Myocyte (in vitro differentiated cells): ENCODE results near the gene ISCU. TPM values are rescaled to one million over a fixed set of nuclear protein-coding genes. Genes with fewer than 3 reads are reported as not detected.
"Not testable (repeated sequence)": the region's sequence is repeated elsewhere in the genome, so short reads cannot be mapped to it uniquely, and the experiment has no call there.

Experiments
- DNase-seq: peaks from one replicate; pipeline ENCODE4 v3.0.0-alpha.2; 2012; ENCODE audit warnings: low read depth
- total RNA-seq: library from RNA; depleted of rRNA; stranded (reverse); fragments of >200 nt; gene quantifications from 2 replicates; pipeline ENCODE4 v1.2.3, GENCODE V29; 2014

The ISCU gene
- total RNA-seq, 1 donor from 2014 or later = 129 TPM

- no peak for DNase-seq
These were observed 6.2 kb downstream of the ISCU start for GRCh38 chr12:108568338-108569154.

GRCh38 chr12:108570743-108571608, 8.6 kb downstream of the ISCU start:
- peak; percentile 67 for DNase-seq

GRCh38 chr12:108571609-108572165, 9.3 kb downstream of the ISCU start:
- DNase-seq = no peak

- no peak for DNase-seq
These were observed 9.9 kb downstream of the ISCU start for GRCh38 chr12:108572166-108572790.

GRCh38 chr12:108573317-108573716, 10.9 kb downstream of the ISCU start:
- DNase-seq = no peak

GRCh38 chr12:108574276-108574675, 11.9 kb downstream of the ISCU start:
- not testable (repeated sequence) for DNase-seq

- no peak for DNase-seq
These were observed 13.0 kb downstream of the ISCU start for GRCh38 chr12:108575199-108575912.

GRCh38 chr12:108576660-108577234, 14.4 kb downstream of the ISCU start:
- peak; percentile 99 for DNase-seq

GRCh38 chr12:108577458-108577857, 15.1 kb downstream of the ISCU start:
- no peak for DNase-seq

GRCh38 chr12:108578264-108578663, 15.9 kb downstream of the ISCU start:
- DNase-seq = no peak

GRCh38 chr12:108578813-108579212, 16.4 kb downstream of the ISCU start:
- no peak for DNase-seq

- no peak for DNase-seq
These were observed 18.1 kb downstream of the ISCU start for GRCh38 chr12:108580531-108580930.

- DNase-seq = no peak
These were observed 19.2 kb downstream of the ISCU start for GRCh38 chr12:108581311-108582227.

- DNase-seq = no peak
These were observed 20.1 kb downstream of the ISCU start for GRCh38 chr12:108582509-108582908.

- DNase-seq = peak; percentile 90
These were observed 20.8 kb downstream of the ISCU start for GRCh38 chr12:108582978-108583770.

GRCh38 chr12:108583991-108584390, 21.6 kb downstream of the ISCU start:
- DNase-seq = peak; percentile 96

GRCh38 chr12:108584456-108585065, 22.2 kb downstream of the ISCU start:
- DNase-seq = no peak

- no peak for DNase-seq
These were observed 23.5 kb downstream of the ISCU start for GRCh38 chr12:108585864-108586263.
